HG03103 (cell line): Measurements from ENCODE around the gene UMOD.

ENCODE experiments used
- ATAC-seq: cut with Tn5 transposase; IDR thresholded peaks from one replicate; pipeline ENCODE4 v1.9.1; 2021; ENCODE audit warnings: low read depth; ENCODE audit not compliant: unreplicated experiment

UMOD gene

GRCh38 chr16:20307240-20307671 lies 45.3 kb downstream of the UMOD start:
- ATAC-seq, result no peak

- no peak for ATAC-seq
Observed at GRCh38 chr16:20306401-20306800, 46.1 kb downstream of the UMOD start.

GRCh38 chr16:20303012-20303411 lies 49.5 kb downstream of the UMOD start:
- no peak for ATAC-seq

GRCh38 chr16:20302389-20302788 lies 50.1 kb downstream of the UMOD start:
- ATAC-seq, result no peak

- ATAC-seq, result no peak
Observed at GRCh38 chr16:20301840-20302239, 50.7 kb downstream of the UMOD start.

- no peak for ATAC-seq
Observed at GRCh38 chr16:20300312-20301097, 52.0 kb downstream of the UMOD start.

- ATAC-seq, result no peak
Observed at GRCh38 chr16:20298452-20298851, 54.1 kb downstream of the UMOD start.

GRCh38 chr16:20291208-20292206 lies 61.0 kb downstream of the UMOD start:
- ATAC-seq, result no peak

GRCh38 chr16:20289571-20289970 lies 62.9 kb downstream of the UMOD start:
- no peak for ATAC-seq

- ATAC-seq, result no peak
Observed at GRCh38 chr16:20285993-20286499, 66.5 kb downstream of the UMOD start.
